Stimulated activated CD4-positive, alpha-beta T cell treated with anti-CD3 and anti-CD28 coated beads, TNF-alpha, amount 100 ng/mL, for 48 hours (primary cell): ENCODE data around the gene NHLRC4.

Experiments used
- DNase-seq, 3 donors: peaks; one replicate each; pipeline ENCODE4 v3.0.0-alpha.2; 2020; ENCODE audit warnings: low read depth in 3 of 3

NHLRC4 gene, protein sequence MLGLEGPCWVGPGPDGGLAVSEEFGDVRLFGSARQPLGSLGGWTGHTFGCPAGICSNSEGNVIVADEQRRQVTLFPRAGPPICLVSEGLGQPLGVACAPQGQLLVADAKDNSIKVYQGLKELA

DNA sequence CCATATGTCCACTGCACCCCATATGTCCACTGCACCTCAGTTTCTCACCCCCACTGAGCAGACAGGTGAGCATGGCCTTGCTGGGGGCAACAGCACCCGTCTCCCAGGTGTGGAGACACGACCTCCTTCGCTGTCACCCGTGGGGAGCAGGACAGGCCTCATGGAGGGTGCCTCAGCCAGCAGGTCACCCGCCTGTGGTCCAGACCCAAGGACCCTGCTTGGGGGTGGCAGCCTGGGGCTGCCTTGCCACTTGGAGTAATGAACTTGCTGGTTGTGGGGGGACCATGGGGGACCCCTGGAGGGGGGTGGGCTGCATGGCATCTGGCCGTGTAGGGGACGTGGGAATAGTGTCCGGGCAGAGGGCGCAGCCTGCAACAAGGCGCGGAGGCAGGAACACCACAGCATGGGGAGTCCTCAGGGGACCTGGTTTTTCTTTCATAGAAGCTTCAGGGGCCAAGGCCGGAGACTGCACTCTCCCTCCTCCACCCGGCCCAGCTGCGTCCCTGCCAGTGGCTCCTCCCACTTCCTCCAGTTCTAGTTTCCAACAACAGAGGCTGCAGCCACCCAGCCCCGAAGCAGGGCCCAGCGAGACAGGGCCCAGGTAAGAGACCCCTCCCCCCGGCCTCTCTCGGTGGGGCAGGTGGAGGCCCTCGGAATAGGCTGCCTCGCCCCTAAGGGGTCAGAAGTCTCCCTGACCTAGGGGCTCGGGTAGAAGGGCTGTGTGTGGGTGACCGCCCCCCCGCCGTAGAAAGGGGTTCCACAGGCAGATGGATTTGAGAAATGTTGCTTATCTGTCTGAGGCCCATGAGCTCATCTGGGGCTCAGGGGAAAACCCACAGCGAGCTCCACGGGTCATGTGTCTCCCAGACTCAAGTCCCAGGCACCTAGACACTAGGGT is at the start of gene NHLRC4:
Gene NHLRC4, plus strand, starts transcription at position 531 of the 898 bp plus-strand sequence. CDS start 1,043 bp downstream, outside the sequence.
- peak in 1 of 3 donors; percentile 49 for DNase-seq

DNA sequence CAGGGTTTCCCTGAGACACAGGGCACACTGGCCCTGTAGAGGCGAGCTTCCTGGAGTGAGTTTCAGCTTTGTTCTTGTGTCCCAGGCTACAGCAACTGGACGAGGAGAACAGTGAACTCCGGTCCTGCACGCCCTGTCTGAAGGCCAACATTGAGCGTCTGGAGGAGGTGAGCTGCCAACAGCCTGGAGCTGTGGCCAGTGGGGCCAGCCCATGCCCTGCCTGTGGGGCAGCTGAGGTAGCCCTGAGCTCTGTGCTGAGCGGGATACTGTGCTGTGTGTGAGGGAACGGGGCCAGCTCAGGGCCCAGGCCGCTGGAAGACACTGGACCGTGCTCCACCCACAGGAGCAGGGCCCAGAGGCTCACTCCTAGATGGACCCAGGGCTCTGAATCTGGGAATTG is 47.9 kb upstream of the NHLRC4 start:
- no peak for DNase-seq

DNA sequence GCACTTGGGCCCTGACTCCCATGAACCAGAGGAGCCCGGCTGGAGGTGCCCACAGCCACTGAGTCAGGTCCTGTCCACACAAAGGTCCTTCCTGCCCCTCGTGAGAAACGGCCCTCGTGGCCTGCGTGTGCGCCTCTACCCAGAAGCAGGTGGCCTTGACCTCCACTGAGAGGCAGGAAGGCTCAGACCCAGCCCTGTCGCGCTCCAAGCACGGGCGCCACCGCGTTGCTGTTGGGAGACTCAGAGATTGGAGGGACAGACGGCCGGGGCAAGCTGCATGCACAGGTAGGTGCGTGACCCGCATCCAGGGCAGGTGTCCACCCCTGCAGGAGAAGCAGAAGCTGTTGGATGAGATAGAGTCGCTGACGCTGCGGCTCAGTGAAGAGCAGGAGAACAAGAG is 47.4 kb upstream of the NHLRC4 start:
- DNase-seq: no peak

DNA sequence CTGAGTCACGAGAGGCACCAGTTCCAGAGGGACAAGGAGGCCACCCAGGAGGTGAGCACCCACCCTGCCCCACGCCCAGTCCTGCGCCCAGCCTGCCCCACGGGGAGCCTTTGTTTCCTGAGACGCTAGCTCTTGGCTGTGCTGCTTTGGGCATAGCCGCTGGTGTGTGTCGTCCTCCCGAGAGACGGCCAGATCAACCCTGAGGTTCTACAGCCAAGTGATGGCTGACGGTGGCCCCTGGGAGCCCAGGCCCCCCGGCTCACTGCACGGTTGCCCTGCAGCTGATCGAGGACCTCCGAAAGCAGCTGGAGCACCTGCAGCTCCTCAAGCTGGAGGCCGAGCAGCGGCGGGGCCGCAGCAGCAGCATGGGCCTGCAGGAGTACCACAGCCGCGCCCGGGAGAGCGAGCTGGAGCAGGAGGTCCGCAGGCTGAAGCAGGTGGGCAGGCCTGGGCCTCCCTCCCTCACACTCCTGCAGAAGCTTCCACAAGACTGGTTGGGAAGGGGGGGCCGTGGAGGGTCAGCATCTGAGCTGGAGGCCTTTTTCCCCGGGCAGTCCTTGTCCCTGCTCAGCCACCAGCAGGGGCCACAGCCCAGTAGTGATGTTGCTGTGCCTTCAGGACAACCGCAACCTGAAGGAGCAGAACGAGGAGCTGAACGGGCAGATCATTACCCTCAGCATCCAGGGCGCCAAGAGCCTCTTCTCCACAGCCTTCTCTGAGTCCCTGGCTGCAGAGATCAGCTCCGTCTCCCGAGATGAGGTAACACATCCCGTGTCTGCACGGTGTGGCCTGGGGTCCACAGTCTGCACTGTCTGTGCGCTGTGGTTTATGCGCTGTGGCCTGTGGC is 46.7 kb upstream of the NHLRC4 start:
- DNase-seq: no peak

DNA sequence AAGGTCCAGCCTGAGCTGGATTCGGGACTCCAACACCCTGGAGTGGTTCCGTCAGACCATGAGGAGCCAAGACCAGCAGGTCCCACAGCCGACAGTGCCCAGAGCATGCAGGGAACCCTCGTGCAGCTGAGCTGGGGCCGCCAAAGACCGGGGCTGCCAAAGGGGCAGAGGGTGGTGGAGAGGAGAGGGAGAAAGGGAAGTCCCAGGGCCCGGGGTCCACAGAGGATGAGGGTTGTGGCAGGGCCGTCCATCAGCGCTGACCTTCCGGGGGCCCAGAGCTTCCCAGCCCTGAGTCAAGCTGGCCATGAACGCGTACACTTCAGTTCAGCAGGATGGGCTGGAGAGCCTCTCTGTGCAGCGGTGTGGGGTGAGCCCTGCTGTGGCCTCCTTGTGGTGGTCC is 46.0 kb upstream of the NHLRC4 start:
- no peak for DNase-seq

DNA sequence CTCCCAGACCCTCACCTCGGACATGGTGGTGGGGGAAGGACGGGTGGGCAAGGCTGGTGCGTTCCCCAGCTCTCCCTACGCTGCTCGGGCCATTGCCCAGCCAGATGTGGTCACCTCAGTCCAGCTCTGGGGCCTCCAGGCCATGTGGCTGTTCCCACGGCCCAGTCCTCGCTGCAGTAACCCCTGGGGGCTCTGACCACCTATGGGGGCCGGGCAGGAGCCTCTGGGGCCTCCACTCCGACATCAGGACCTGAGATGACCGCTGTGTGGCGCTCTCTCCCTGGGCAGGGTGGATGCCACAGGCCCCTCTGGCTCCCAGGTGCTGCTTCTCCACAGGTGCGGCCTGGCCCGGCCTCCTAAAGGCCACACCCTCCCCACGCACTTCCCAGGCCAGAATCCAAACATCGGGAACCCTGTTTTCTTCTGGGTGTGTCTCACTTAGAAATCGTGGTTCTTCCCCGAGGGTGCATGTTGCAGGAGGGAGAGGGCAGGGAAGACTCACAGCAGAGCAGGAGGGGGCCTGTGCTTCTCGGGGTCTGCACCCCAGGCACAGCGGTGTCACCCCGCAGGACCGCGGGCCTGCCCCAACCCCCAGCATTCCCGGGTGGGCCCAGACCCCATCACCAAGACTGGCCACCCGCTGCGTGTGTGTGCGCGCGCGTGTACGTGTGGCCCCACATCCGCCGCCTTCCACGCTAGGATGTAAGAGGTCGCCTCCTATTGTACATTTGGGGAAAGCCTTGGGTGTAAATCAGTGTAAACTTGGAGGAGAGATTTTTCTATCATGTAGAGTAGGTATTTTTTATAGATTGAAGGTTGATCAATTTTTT is 45.2 kb upstream of the NHLRC4 start:
- DNase-seq: no peak

DNA sequence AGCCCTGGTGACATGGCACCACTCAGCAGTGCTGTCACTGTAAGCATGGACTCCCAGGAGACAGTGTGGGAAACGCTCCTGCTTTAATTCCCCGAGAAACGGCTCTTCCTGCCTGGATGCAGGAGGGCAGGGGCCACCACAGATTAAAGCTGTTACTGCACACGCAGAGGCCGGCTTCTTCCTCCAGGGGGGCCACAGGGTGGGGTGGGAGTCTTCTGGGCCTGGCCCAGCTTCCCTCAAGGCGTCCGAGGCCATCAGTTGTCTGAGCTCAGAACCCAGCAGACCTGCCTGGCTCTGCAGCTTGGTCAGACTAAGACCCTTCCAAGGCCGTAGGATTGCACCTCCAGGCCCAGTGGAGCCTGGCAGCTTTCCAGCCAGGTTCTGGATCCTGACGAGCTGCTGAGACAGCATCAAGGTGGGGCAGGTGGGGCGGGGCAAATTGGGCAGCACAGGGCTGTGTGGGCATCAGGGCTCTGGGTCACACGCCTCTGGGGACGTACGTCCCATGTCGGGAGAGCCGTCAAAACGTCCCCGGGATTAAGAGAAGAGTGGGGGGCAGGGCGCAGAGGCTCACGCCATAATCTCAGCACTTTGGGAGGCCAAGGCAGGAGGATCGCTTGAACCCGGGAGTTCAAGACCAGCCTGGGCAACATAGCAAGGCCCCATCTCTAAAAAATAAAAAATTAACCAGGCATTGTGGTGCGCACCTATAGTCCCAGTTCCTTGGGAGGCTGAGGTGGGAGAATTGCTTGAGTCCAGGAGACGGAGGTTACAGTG is 44.3 kb upstream of the NHLRC4 start:
- no peak for DNase-seq

DNA sequence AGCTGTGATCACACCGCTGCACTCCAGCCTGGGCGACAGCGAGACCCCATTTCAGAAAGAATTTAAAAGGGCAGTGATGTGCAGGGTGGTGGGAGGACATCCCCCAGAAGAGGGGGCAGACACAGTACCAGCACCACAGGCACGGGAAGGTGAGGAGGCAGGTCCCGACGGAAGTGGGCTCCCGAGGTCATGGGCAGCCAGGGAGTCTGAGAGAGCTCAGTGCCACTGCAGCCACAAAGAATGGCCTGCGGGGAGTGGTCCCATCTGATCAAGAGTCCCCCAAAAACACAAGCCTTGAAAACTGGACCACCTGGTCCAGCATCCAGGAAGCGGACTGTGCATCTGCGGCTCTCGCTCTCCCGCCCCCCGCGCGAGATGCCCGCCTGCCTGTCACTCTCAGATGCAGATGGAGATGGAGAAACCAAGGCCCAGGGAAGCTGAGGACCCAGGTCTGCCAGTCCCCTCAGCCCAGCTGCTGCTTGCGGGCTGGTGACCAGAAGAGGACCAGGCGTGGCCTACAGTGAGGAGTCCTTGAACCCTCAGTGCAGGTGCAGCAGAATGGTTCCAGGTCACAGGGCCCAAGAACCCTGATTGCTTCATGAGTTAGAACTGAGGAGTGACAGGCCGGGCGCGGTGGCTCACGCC is 43.6 kb upstream of the NHLRC4 start:
- no peak for DNase-seq

DNA sequence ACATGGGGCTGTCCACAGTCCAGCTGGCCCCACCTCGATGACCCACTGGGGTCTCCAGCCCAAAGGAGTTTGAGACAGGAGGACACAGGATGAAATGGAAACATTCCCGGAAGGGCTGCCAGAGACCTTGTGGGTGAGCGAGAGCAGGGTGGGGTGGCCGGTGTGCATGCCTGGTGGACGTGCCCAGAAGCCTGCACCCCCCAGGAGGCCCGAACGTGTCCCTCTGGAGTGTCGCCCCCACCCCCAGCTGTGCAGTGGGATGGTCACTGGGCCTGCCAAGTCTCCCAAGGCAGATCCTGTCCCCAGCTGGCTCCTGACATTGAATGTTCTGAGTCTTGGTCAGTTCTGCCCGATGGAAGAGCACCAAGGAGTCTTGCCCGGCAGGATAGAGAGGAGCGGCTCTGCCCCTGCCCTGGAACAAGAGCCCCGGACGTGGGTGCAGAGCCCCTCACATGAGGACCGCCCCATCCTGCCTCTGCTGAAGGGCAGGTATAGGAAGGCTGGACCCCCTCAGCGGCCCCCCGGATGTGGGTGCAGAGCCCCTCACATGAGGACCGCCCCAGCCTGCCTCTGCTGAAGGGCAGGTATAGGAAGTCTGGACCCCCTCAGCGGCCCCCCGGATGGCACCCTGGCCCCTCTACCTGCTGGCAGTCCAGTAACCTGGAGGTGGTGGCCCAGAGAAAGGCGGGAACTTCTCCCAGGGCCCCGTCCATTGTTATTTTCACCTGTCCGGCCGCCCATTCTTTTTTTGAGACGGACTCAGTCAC is 42.3 kb upstream of the NHLRC4 start:
- no peak for DNase-seq

DNA sequence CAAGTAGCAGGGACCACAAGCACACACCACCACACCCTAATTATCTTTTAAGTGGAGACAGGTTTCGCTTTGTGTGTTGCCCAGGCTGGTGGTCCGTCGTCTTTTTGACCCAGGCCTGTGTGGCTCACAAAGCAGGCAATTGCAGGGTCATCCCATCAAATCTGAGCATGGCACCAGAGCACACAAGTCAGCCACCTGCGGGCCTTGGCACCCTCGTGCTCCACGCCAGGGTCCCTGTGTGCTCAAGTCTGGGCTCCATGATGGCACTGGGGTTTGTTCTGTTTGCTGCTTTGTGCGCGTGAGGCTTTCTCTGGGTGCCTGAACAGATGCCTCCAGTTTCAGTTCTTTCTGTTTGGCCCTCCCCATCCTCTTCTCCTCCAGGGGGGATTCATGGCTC is 41.7 kb upstream of the NHLRC4 start:
- DNase-seq: peak in 1 of 3 donors; percentile 21

DNA sequence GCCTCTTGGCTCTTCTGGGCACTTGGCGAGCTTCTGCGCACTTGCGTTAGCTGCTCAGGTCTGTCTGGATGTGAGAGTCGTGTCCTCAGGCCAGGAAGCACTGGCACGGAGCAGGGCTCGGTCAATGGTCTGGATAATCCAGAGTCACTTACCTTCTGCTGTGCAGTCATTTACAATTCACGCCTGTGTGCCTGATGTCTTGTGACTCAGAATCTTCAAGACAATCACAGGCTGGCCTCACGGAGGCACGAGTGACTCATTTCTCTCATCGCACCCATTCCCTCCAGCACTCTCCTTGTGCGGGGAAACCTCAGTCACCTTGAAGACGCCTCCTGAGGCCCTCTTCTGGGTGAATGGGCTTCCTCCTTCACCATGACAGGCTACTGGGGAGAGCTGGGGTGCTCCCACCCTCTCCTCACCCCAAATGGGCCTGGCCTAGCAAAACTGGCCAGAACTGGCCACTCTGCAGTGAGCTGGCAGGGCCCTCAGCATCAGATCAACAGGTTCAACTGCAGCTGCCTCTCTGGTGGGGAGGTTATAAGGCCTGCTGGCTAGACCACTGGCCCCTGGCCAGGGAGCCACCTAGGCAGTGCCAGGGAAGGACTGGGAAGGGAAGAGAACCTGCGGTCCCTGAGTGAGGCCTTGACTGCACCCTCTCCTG is 41.2 kb upstream of the NHLRC4 start:
- peak; percentile 67 to 82 (median 71) for DNase-seq

DNA sequence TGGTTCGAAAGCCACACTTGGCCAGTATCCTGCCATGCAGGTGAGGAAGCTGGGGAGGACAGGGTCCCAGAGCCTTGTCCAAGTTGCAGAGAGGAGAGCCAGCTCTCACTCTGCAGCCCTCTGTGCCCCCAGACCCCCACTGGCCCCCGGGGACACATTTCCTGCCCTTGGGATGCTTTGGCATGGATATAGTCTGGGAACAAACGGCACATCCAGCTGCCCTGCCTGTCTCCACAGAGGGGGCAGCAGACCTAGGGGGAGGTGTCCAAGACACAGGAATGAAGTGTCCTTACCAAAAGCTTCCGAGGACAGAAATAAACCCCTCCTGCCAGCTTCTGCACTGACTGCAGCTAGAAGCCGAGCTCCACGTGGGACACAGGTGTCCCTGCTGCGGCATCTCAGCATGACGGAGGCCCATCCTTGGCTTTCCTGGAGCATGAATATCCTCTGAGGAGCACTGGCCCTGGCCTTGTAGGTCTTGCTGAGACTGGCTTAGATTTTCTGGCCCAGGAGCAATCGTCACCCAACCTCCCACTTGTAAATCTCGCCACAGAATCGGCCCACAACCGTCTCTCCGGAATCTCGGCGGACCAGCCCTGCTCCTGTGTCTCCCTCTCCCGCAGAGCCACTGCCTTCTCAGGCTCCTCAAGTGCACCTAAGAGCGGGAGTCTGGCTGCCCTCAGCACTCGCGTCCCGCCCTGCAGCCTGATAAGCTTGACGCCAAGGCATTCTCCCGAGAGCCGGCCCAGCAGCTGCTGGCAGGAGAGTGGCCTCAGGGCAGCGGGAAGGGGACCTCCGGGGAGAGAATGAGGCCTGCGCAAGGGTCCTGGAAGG is 40.4 kb upstream of the NHLRC4 start:
- DNase-seq: peak in 1 of 3 donors; percentile 19

DNA sequence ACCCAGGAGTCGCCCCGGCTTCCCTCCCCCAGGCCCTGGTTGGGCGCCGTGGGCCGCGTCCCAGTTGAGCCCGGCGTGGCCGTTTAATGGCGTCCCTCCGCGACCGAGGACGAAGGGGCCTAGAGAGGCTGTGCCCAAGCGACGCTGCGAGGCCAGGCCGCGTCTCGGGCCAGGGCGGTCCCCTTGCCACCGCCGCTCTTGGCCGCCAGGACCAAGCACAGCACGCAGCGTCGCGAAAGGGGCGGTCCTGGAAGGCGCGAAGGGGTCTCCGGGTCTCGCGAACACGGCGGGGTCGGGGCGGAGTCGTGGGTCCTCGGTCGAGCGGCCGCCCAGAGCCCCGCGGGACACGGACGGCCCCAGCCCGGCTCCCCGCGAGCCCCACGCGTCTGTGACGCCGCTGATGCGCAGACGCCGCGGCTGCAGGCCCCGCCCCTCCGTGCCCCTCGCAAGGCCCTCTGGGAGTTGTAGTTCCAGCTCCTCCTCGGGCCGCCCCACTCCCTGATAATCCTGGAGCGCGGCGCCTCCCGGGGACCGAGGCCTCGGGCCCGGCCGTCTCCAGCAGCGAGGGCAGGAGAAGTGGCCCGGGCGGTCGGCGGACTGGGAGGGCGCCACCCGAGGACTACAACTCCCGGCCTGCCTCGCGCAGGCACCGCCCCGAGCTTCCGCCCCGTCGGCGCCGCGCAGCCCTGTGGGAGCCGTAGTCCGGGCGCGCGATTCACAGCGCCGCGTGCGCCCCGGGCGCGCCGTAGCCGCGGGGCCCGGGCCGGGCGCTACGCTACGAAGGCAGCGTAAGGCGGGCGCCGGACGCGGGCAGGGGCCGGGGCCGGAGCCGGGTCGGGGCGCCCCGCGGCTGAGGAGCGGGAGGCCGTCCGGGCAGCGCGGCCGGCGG is 39.5 kb upstream of the NHLRC4 start, which contains the start of gene CAPN15:
Gene CAPN15, plus strand, starts transcription at position 698 of the 889 bp plus-strand sequence. CDS start 19,127 bp downstream, outside the sequence.
- peak; percentile 69 to 79 (median 71) for DNase-seq

DNA sequence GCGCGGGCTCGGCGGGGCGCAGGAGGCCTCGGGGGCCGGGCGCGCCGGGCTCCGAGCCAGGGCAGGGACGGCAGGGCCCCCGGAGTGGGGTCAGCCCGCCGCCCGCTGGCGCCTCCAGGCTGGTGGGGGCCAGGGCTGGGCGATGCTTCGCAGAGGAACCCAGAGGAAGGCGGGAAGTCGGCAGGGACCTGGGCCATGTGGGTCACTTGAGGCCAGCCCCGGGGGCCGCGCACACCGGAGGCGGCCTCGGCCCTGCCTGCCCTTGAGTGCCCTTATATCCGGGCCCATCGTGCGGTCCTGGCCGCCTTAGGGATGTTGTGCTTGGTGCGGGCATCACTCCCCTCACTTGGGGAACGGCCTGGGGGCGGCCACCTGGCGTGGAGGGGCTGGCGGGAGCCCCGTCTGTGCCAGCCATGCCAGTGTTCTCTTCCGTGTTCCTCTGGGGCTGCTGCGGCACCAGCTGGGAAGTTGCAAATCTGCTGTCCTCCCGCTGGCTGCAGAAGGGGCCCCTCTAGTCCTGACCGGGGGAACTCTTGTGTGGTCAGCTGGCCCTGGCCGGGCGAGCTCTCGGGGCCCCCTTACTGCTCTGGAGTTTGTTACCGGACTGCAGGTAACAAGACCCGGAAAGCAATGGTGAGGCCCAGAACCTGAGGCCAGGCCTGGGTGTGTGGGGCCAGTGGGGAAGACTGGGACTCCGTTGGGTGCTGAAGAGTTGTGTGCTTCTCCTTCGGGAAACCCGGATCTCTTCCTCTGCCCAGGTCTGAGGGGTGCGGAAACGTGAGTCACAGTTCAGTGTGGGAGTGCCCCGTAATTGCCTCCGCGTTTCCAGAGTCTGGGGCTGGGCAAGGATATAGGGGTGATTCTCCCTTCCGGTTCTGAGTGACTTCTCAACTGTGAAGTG is 38.4 kb upstream of the NHLRC4 start:
- DNase-seq: peak in 1 of 3 donors; percentile 31

DNA sequence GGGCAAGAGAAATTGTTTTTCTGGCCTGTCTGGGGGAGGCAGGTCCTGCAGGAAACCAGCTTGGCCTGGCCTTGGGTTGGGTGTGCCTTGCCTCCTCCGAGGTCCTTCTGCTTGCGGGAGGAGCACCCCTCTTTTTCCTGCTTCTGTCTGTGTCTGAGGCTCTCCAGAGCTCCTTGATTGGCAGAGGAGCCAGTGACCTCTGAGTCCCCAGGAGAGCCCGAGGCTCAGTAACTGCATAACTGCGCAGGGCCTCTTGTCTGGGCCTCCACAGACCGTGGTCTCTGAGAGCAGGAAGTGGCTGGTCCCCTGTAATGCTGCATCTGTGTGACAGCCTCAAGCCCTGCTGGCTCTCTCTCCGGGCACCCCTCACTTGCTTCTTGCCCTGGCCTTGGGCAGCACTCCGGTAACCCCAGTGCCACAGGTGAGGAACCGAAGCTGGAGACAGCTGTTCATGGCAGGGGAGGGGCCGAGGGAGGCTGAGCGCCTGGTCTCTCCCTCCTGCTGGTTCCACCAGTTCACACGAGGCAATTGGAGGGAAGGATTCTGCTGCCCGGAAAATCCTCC is 37.7 kb upstream of the NHLRC4 start:
- DNase-seq: no peak
